GM23248 (cell line): ENCODE results near the gene DRC3. TPM values are rescaled to one million over a fixed set of nuclear protein-coding genes. Genes with fewer than 3 reads are reported as not detected.

ENCODE experiments used
- DNase-seq: peaks from one replicate; pipeline ENCODE4 v3.0.0-alpha.2; 2015
- H2AFZ ChIP-seq: fragments of 200-600 bp; sonication (generic); 2 replicates; pipeline ENCODE4 v1.6.1; 2016; ENCODE audit warnings: antibody characterized with exemption
- H3F3A ChIP-seq: fragments of 200-600 bp; sonication (generic); 2 replicates; pipeline ENCODE4 v1.6.1; 2016; ENCODE audit warnings: mild to moderate bottlenecking, antibody characterized with exemption, mixed run types; ENCODE audit not compliant: insufficient read depth
- H3K27ac ChIP-seq: fragments of 200-600 bp; sonication (generic); 2 replicates; pipeline ENCODE4 v1.5.1; 2016; ENCODE audit warnings: mild to moderate bottlenecking
- H3K27me3 ChIP-seq: fragments of 200-600 bp; sonication (generic); replicated peaks from 2 replicates; pipeline ENCODE4 v1.6.1; 2016; ENCODE audit warnings: mild to moderate bottlenecking; ENCODE audit not compliant: insufficient read depth
- H3K36me3 ChIP-seq: fragments of 200-600 bp; sonication (generic); 2 replicates; pipeline ENCODE4 v1.6.1; 2016; ENCODE audit warnings: low read depth, mild to moderate bottlenecking
- H3K4me1 ChIP-seq: fragments of 200-600 bp; sonication (generic); 2 replicates; pipeline ENCODE4 v1.6.1; 2016; ENCODE audit warnings: mild to moderate bottlenecking; ENCODE audit not compliant: insufficient read depth
- H3K4me2 ChIP-seq: fragments of 200-600 bp; sonication (generic); one replicate; pipeline ENCODE4 v1.6.1; 2016; ENCODE audit warnings: mild to moderate bottlenecking; ENCODE audit not compliant: unreplicated experiment
- H3K4me3 ChIP-seq: fragments of 200-600 bp; sonication (generic); 2 replicates; pipeline ENCODE4 v1.5.1; 2016; ENCODE audit warnings: mild to moderate bottlenecking
- H3K79me2 ChIP-seq: fragments of 200-600 bp; sonication (generic); 2 replicates; pipeline ENCODE4 v1.6.1; 2016; ENCODE audit warnings: mild to moderate bottlenecking; ENCODE audit not compliant: insufficient read depth
- H3K9ac ChIP-seq: fragments of 200-600 bp; sonication (generic); 2 replicates; pipeline ENCODE4 v1.6.1; 2016; ENCODE audit warnings: mild to moderate bottlenecking
- H3K9me2 ChIP-seq: fragments of 200-600 bp; sonication (generic); 2 replicates; pipeline ENCODE4 v1.6.1; 2016; ENCODE audit warnings: mixed run types, mild to moderate bottlenecking, moderate library complexity; ENCODE audit not compliant: insufficient read depth
- H3K9me3 ChIP-seq: fragments of 200-600 bp; sonication (generic); one replicate; pipeline ENCODE4 v1.6.1; 2017; ENCODE audit warnings: low read depth
- H4K20me1 ChIP-seq: fragments of 200-600 bp; sonication (generic); 2 replicates; pipeline ENCODE4 v1.6.0; 2016; ENCODE audit not compliant: insufficient read depth
- EZH2 ChIP-seq: fragments of 200-600 bp; sonication (generic); IDR thresholded peaks from 2 replicates; pipeline ENCODE4 v1.6.1; 2018; ENCODE audit warnings: antibody characterized with exemption, mild to moderate bottlenecking; ENCODE audit not compliant: insufficient read depth, poor library complexity, severe bottlenecking
- EZH2phosphoT487 ChIP-seq: fragments of 200-600 bp; sonication (generic); IDR thresholded peaks from 2 replicates; pipeline ENCODE4 v1.6.1; 2018; ENCODE audit warnings: antibody characterized with exemption, moderate library complexity, mild to moderate bottlenecking, low read depth; ENCODE audit not compliant: insufficient read depth
- WGBS, 2 experiments: methylation state at CpG; one replicate each; pipeline ENCODE4 v1.1.6; 2015 to 2017; ENCODE audit warnings: low lambda C conversion rate in 2 of 2, low coverage in 1 of 2; ENCODE audit errors: missing lambda C conversion rate in 2 of 2; 5-methylcytosine and 5-hydroxymethylcytosine counted together
- in situ Hi-C: fragments of 300-500 bp; cut with MboI; formaldehyde crosslinking; loops from 2 replicates; pipeline ENCODE4 v1.15.0; 2020
- polyA plus RNA-seq: library from polyadenylated mRNA; unstranded; fragments of >200 nt; fragmentation: Nextera tagmentation; extraction: Ambion mirVana; gene quantifications from 2 replicates; pipeline ENCODE4 v1.2.1, GENCODE V29; 2016
- total RNA-seq: library from RNA; depleted of rRNA; stranded (reverse); fragments of >200 nt; shearing (Covaris generic); gene quantifications from 2 replicates; pipeline ENCODE4 v1.2.3, GENCODE V29; 2014; rRNA removed

Gene DRC3, protein sequence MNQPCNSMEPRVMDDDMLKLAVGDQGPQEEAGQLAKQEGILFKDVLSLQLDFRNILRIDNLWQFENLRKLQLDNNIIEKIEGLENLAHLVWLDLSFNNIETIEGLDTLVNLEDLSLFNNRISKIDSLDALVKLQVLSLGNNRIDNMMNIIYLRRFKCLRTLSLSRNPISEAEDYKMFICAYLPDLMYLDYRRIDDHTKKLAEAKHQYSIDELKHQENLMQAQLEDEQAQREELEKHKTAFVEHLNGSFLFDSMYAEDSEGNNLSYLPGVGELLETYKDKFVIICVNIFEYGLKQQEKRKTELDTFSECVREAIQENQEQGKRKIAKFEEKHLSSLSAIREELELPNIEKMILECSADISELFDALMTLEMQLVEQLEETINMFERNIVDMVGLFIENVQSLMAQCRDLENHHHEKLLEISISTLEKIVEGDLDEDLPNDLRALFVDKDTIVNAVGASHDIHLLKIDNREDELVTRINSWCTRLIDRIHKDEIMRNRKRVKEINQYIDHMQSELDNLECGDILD
- total RNA-seq (1.0 and 3.6 TPM in 2 replicates), polyA plus RNA-seq (2.2 and 3.2 TPM in 2 replicates)

DNA sequence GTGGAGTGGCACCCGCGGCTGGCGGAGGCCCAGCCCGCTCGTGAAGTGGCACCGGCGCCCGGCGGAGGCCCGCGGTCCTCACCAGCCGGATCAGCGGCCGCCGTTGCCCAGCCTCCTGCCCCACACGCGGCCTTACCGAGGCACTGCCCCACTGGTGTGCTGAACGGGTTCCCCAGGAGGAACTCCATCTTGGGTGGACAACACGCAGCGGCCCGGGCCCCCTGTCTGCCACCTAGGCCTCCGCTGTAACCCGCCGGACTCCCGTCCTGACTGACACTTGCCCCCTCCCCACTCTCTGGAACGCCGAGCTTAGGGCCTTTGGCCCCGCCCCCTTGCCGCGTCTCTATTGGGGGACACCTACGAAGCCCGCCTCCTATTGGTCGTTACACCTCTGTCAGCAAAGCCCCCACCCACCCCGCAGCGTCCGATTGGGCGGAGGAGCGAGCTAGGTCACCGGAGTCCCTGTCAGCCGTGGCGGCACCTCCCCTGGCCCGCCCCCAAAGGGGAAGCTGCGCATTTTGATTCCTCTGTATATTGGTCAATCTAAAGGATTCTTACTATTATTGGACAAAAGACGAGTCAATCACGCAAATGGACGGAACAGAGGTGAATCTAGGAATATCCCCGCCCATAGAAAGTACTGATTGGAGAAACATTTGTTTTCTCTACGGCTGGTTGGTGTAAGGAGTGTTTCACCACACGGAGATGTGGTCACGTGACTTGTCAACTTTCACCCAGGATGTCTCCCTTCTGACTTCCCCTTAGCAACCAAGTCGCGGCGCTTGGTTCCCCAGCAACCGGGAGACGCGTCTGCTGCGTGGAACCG, at the start of gene DRC3, which contains the start of gene TOM1L2:
Gene DRC3, plus strand, starts transcription at position 737 of the 826 bp plus-strand sequence. CDS start 4,737 bp downstream, outside the sequence.
Gene TOM1L2, minus strand, starts transcription at position 275 of the 826 bp plus-strand sequence. Its CDS starts 87 bp downstream, at position 188.
- Histone ChIP-seq H3K4me2 (peak within 1 kb of the TSS; percentile 84), H2AFZ (peak within 1 kb of the TSS; percentile 87), H3K9me2 (no peaks in the 10 kb centered on the region), H3K9me3 (no peaks in the 10 kb centered on the region), H3F3A (no peaks in the 10 kb centered on the region; the same call in 1 of the 2 replicates), H3K9ac (peak within 1 kb of the TSS; percentile 90), H3K36me3 (no peaks in the 10 kb centered on the region), H3K27me3 (no peaks in the 10 kb centered on the region), H3K27ac (peak within 1 kb of the TSS; percentile 69), H3K4me1 (peaks cover 10% of the 10 kb centered on the region), H3K4me3 (peak within 1 kb of the TSS; percentile 86), H4K20me1 (no peaks in the 10 kb centered on the region), H3K79me2 (peaks cover 49% of the 10 kb centered on the region)
- TF ChIP-seq EZH2phosphoT487 = no peak
- no peak for TF ChIP-seq EZH2
- WGBS, 2 experiments = 1 to 2% methylated on average over 44 to 59 of the region's 59 CpGs
- DNase-seq = peak; percentile 100
- in situ Hi-C loops = no loop called here

DNA sequence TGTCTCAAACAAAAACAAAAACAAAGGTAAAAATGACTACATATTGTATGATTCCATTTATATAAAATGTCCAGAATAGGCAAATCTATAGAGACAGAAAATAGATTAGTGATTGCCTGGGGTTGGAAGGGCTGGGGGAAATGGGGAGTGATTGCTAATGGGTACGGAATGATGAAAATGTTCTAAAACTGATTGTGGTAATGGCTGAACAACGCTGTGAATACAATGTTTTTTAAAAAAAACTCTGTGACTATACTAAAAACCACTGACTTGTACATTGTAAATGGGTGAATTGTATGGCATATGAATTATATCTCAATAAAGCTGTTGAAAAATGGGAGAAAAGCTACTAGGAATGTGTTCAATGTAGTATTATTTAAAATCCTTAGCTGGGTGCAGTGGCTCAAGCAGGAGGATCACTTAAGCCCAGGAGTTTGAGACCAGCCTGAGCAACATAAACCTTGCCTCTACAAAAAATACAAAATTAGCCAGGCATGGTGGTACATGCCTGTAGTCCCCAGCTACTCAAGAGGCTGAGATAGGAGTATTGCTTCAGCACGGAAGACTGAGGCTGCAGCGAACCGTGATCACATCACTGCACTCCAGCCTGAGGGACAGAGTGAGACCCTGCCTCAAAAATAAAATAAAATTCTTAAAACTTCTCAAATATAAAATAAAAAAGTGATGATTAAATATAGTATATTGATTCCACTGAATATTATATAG, 48.4 kb upstream of the DRC3 start:
- Histone ChIP-seq H3K27ac (0 out of 2 replicates have a peak overlapping the region, but pooled peaks have one; percentile 7), H3K79me2 (peaks cover 83% of the 10 kb centered on the region), H2AFZ (no peak overlapping the region), H3F3A (peaks cover 26% of the 10 kb centered on the region), H3K9ac (no peak overlapping the region), H3K27me3 (no peaks in the 10 kb centered on the region), H3K4me2 (no peak overlapping the region), H3K36me3 (no peaks in the 10 kb centered on the region), H3K4me3 (no peak overlapping the region), H3K4me1 (peaks cover 67% of the 10 kb centered on the region), H4K20me1 (no peaks in the 10 kb centered on the region), H3K9me2 (no peaks in the 10 kb centered on the region), H3K9me3 (no peaks in the 10 kb centered on the region)
- WGBS, 2 experiments = 81% methylated on average over 5 of the region's 5 CpGs
- in situ Hi-C loops = no loop called here
- no peak for DNase-seq
- no peak for TF ChIP-seq EZH2phosphoT487
- TF ChIP-seq EZH2 = no peak

DNA sequence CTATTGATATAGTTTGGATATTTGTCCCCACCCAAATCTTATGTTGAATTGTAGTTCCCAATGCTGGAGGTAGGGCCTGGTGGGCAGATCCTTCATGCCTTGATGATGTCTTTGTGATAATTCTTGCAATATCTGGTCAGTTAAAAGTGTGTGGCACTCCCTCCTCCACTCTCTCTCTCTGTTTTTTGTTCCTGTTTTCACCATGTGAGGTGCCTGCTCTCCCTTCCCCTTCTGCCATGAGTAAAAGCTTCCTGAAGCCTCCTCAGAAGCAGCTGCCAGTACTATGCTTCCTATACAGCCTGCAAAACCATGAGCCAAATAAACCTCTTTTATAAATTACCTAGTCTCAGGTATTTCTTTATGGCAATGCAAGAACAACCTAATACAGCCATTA, 47.8 kb upstream of the DRC3 start:
- peaks cover 83% of the 10 kb centered on the region for H3K79me2 ChIP-seq

DNA sequence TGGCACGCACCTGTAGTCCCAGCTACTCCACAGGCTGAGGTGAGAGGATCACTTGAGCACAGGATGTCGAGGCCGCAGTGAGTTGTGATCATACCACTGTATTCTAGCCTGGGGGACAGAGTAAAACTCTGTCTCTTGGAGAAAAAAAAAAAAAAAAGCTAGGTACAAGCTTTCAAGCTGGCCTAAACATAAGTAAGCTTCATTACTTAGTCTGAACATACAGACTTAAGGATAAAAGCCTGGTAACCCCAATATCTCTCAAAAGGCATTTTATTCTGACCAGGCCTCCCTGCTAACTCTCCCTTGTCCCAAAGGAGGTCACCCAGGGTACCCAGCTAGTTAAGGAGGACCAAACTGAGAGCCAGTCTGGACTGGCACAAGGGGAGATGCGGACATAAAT, 46.6 kb upstream of the DRC3 start:
- H3F3A ChIP-seq = peaks cover 23% of the 10 kb centered on the region
- no peak overlapping the region for H3K4me3 ChIP-seq
- H3K4me1 ChIP-seq = peaks cover 64% of the 10 kb centered on the region
- H3K9me2 ChIP-seq = no peaks in the 10 kb centered on the region
- TF ChIP-seq EZH2phosphoT487 = no peak
- no peak for TF ChIP-seq EZH2
- H2AFZ ChIP-seq = no peak overlapping the region
- no peaks in the 10 kb centered on the region for H3K9me3 ChIP-seq
- DNase-seq = no peak
- no peaks in the 10 kb centered on the region for H3K27me3 ChIP-seq
- H3K4me2 ChIP-seq = no peak overlapping the region
- H4K20me1 ChIP-seq = no peaks in the 10 kb centered on the region
- H3K36me3 ChIP-seq = no peaks in the 10 kb centered on the region
- 96 to 100% methylated on average over 4 of the region's 4 CpGs for WGBS, 2 experiments
- H3K27ac ChIP-seq = no peak overlapping the region
- H3K9ac ChIP-seq = no peak overlapping the region
- H3K79me2 ChIP-seq = peaks cover 85% of the 10 kb centered on the region
- in situ Hi-C loops = no loop called here

More for the DNA sequence above, 47.8 kb upstream of the DRC3 start:
- H3K4me2 ChIP-seq = no peak overlapping the region
- no peak overlapping the region for H2AFZ ChIP-seq
- no peak for DNase-seq
- no peak overlapping the region for H3K9ac ChIP-seq
- TF ChIP-seq EZH2phosphoT487 = no peak
- TF ChIP-seq EZH2 = no peak
- no peak overlapping the region for H3K4me3 ChIP-seq
- H3F3A ChIP-seq = peaks cover 32% of the 10 kb centered on the region
- in situ Hi-C loops = no loop called here
- H3K9me3 ChIP-seq = no peaks in the 10 kb centered on the region
- H3K27ac ChIP-seq = no peak overlapping the region
- peaks cover 67% of the 10 kb centered on the region for H3K4me1 ChIP-seq
- no peaks in the 10 kb centered on the region for H3K36me3 ChIP-seq
- no peaks in the 10 kb centered on the region for H3K9me2 ChIP-seq
- H4K20me1 ChIP-seq = no peaks in the 10 kb centered on the region
- H3K27me3 ChIP-seq = no peaks in the 10 kb centered on the region
